Left ventricle myocardium superior (tissue), 1 donor: Measurements from ENCODE around the gene CCDC92. TPM values are rescaled to one million over a fixed set of nuclear protein-coding genes. Genes with fewer than 3 reads are reported as not detected.
"Not testable (repeated sequence)": the region's sequence is repeated elsewhere in the genome, so short reads cannot be mapped to it uniquely, and the experiment has no call there.

Experiments
- ATAC-seq: fragments of 200-7000 bp; cut with Tn5 transposase; one replicate; pipeline ENCODE4 v1.9.1; 2020; ENCODE audit warnings: mild to moderate bottlenecking, moderate library complexity
- DNase-seq: peaks from one replicate; pipeline ENCODE4 v3.0.0-alpha.2; 2020
- intact Hi-C: fragments of 100-400 bp; cut with micrococcal nuclease; formaldehyde crosslinking; loops from one replicate; pipeline ENCODE4 v1.11.0; 2022
- total RNA-seq: library from RNA; stranded (reverse); fragmentation: NEBNext Ultra II Directional; extraction: Animal tissue kit (Norgen Biotek cat#: 25700); gene quantifications from one replicate; pipeline ENCODE4 v1.2.1, GENCODE V29; 2021
- donor health status: DM: no; HTN: yes; CAD: no; lungs with severe emphysema.

CCDC92 gene
- total RNA-seq, 1 donor from 2014 or later, result 54.0 TPM

DNA sequence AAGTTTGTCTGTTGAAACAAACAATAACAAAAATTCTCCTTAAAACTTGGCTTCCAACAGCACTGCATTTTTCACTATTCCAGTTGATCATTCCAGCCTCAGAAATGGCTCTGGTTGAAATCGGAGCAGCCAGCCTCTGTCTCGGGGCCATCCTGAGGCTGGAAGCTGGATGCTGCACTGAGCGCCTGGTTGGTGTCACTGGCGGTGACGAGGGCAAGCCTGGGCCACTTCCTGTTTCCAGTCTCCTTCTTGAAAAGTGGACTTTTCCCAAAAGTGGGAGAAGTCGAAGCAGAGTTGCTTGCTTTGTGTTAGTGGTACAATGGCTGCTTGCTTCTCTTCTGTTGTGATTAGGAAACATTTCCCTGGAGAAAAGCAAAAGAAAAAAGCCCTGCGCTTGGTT lies 48.7 kb downstream of the CCDC92 start:
- DNase-seq (no peak), ATAC-seq (no peak)
- intact Hi-C loops, result no loop called here

DNA sequence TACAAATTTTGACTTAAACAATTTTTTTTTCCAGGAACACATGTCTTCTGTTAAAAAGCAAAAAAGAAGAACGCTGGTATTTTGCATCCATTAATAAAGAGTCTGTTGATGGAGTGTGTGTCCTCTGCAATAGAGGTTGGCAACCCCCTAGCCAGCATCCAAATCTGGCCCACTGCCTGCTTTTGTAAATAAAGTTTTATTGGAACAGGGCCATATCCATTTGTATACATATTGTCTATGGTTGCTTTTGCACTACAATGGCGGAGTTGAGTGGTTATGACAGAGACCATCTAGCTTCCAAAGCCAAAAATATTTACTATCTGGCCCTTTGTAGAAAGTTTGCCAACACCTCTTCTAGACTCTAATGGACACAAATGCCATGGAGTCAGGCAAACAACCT lies 49.6 kb downstream of the CCDC92 start:
- intact Hi-C loops, result no loop called here
- DNase-seq (no peak), ATAC-seq (no peak)

DNA sequence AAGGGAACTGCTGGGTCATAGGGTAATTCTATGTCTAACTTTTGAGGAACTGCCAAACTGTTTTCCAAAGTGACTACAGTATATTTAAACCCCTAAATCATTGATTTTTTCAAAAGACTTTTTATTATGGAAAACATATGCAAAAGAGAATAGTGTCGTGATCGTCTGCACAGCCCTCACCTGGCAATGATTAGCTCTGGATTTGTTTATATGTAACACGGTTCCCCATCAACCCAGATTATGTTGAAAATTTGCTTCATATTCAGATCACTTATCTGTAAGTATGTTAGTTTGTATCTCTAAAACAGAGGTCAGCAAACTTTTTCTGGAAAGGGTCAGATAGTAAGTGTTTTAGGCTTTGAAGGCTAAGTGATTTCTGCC lies 52.7 kb downstream of the CCDC92 start:
- DNase-seq (no peak), ATAC-seq (no peak)
- intact Hi-C loops, result no loop called here

DNA sequence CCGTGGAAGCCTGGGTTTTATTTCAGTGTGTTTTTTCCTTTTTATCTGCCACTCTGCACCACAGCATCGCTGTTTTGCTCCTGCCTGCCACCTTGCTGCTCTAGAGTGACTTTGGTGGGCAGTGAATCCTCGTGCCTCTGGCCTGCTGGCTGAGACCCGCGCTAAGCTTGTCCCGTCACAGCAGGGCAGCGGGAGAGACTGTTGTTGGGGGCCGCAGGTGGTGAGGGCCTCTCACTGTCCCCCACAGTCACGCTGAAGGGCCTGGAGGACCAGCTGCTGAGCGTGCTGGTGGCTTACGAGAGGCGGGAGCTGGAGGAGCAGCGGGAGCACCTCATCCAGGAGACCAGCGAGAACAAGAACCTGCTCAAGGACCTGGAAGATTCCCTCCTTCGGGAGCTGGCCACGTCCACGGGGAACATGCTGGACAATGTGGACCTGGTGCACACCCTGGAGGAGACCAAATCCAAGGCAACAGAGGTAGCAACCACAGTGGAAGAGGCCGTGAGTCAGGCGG lies 55.2 kb downstream of the CCDC92 start:
- ATAC-seq, result no peak
- DNase-seq, result no peak
- intact Hi-C loops, result no loop called here

DNA sequence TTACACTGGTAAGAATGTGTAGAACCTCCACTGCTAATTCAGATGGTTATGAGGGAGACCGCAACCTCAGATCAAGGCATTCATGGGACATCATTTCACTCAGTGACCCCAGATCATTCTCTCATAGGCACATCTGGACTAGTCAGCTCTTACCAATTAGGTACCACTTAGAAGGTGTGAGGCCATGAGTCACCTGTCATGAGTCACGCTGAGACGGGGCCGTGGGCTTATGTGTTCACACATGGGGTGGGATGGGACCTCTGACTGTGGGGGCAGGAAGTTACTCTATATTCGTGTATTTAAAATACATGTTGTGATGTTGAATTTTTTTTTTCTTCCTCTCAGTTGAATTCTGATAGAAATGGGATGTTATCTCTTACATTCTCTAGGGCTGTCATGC lies 55.9 kb downstream of the CCDC92 start:
- intact Hi-C loops, result no loop called here
- DNase-seq, result no peak
- no peak for ATAC-seq

DNA sequence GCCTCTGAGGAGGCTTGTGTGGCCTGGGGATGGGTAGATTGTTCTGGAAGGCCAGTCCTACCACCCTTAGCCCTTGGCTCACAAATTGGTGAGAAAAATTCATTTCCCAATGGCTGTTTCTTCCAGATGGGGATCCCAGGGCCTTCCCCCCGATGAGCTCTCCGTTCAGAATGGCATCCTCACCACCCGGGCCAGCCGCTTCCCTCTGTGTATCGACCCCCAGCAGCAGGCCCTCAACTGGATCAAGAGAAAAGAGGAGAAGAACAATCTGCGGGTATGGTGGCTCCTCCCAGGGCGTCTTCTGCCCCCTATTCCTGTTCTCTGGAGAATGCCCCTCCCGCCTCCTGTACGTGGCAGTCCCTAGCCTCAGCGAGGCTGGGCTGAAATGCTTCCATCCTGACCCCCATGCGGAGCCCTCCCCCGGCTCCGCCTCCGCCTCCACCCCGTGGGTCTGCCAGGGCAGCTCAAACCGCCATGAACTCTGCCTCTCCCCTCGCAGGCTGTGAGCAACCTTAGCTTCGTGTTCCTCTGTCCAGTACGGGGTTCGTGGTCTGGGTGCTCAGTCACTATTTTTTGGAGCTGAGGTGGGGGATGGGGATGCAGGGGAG lies 57.8 kb downstream of the CCDC92 start:
- DNase-seq (no peak), ATAC-seq (no peak)
- intact Hi-C loops, result no loop called here

DNA sequence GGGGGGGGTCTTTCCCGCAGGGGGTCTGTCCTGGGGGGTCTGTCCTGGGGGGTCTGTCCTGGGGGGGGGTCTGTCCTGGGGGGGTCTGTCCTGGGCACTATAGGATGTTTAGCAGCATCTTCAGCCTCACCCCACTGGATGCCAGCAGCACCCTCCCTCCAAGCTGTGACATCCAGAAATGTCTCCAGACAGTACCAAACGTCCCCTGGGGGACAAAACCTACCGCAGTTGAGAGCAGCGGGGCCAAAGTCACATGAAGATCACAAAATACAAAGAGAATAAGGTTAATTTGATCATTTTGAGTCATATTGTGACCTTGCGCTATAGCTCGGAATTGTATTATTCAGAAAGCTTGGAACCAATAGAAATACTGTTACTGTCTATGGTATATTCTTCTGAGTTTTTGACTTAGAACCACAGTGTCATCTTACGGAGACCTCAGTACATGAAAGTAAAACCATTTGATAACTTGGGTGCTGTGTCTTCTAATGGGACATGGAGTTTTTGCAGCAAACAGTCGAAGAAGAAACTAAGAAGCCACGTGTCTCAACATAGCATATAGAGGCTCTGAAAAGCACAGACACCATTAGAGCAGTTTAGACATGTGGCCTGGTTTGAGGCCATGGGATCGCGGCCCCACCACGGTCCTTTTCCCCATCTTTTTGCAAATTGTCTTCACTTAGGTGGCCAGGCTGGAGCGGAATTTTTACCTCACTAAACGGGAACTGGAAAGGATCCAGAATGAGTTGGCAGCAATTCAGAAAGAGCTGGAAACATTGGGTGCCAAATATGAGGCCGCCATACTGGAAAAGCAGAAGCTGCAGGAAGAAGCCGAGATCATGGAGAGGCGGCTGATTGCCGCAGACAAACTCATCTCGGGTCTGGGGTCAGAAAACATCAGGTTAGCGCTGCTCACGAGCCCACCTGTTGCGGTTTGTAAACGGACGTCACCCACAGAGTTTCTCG lies 59.9 kb downstream of the CCDC92 start:
- DNase-seq (no peak), ATAC-seq (no peak)
- intact Hi-C loops, result no loop called here

DNA sequence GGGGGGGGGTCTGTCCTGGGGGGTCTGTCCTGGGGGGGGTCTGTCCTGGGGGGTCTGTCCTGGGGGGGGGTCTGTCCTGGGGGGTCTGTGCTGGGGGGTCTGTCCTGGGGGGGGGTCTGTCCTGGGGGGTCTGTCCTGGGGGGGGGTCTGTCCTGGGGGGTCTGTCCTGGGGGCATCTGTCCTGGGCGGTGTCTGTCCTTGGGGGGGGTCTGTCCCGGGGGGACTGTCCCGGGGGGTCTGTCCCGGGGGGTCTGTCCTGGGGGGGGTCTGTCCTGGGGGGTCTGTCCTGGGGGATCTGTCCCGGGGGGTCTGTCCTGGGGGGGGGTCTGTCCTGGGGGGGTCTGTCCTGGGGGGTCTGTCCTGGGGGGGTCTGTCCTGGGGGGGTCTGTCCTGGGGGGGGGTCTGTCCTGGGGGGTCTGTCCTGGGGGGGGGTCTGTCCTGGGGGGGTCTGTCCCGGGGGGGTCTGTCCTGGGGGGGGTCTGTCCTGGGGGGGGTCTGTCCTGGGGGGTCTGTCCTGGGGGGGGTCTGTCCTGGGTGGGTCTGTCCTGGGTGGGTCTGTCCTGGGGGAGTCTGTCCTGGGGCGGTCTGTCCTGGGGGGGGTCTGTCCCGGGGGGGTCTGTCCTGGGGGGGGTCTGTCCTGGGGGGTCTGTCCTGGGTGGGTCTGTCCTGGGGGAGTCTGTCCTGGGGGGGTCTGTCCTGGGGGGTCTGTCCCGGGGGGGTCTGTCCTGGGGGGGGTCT lies 60.8 kb downstream of the CCDC92 start:
- ATAC-seq, intact Hi-C loops, DNase-seq: not testable (repeated sequence)

DNA sequence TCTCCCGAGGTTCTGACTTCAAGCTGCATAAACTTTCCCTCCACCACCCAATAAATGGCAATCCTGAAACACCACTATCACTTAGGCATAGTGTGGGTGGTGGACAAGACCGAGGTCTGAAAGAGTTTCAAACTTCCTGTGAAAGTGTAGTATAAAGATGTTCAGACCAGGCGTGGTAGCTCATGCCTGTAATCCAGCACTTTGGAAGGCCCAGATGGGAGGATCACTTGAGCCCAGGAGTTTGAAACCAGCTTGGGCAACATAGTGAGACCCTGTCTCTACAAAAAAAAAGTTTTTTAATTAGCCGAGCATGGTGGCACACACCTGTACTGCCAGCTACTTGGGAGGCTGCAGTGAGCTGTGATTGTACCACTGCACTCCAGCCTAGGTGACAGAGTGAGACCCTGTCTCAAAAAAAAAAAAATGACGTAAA lies 61.9 kb downstream of the CCDC92 start:
- no peak for DNase-seq
- intact Hi-C loops, result no loop called here

DNA sequence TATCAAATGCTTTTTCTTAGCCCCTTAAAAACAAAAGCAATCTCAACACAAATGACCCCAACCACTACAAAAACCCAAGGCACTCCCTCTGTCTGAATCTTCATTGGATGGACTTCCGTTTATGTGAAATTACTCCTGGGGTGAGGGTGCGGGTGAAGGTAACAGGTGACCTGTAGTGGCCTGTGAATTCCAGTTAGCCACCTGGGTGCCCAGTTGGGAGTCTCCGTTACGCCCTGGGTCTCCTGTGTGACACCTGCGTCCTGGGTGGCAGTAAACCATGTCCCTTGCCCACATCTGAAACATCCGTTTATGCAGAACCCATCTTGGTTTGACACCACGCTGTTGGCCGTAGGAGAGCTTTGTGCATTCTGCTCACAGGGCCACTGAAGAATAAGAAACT lies 62.6 kb downstream of the CCDC92 start:
- DNase-seq (no peak), ATAC-seq (no peak)
- intact Hi-C loops, result no loop called here

More for the DNA sequence above, 61.9 kb downstream of the CCDC92 start:
- no peak for ATAC-seq

DNA sequence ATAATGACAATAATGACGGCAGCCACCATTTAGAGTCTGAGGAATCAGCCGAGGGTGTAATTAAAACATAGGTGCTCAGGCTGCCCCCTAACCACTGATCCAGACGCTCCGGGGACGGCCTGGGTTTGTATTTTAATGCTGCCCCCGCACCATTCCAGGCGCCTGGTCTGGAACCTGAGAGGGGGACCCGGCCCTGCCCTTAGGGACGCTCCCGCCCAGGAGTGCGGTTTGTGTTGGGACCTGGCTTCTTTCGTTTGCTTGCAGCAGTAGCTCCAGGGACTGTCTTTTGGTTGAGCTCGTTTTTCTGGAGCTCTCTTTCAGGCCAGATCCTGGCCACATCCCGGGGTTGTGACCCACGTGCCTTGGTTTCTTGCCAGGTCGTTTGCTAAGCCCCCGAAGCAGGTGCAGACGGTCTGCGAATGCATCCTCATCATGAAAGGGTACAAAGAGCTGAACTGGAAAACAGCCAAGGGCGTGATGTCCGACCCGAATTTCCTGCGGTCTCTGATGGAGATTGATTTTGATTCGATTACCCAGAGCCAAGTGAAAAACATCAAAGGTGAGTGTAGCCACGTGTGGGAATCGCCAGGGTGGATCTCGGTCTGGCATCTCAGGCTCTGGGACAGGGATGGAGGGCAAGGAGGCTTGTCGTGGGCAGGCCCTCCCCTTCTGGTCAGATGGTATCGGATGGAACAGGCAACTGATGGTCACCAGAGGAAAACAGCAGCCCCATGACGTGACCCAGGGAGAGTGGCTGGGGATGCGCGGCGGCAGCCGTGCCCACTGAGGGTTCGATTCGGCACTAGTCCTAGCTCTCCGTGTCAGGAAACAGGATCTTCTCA lies 63.5 kb downstream of the CCDC92 start:
- DNase-seq (no peak), ATAC-seq (no peak)
- intact Hi-C loops, result loop anchor here (10.0 kb wide), 1 partner anchor 76 kb away; no protein-coding TSS in a partner anchor

DNA sequence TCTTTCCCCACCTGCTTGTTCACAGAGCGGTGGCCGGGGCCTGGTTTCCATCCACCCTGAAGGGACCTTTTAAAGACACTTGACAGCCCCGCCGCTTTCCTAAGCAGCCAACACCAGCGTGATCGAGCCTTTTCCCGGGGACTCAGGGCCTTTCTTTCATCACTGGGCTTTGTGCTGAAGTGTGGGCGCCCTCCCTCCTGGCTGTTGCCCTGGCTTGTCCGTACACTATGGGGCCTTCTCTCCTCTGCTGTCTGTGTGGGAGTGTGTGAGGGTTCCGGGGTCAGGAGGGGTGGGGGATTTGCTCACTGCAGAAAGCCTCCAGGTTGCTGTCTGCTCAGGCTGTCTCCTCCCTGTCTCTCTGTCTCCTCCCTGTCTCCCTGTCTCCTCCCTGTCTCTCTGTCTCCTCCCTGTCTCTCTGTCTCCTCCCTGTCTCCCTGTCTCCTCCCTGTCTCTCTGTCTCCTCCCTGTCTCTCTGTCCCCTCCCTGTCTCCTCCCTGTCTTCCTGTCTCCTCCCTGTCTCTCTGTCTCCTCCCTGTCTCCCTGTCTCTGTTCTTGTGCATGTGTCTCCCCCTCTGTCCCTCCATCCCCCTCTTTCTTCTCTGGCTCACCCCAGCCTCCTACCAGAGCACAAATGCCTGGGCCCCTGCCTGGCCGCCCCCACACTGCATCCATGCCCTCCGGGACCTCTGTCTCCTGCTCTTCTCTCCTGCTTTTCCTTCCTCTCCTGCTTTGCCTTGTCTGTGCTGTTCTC lies 64.7 kb downstream of the CCDC92 start:
- DNase-seq (no peak), ATAC-seq (peak; percentile 67)
- intact Hi-C loops, result loop anchor here (10.0 kb wide), 1 partner anchor 77 kb away; no protein-coding TSS in a partner anchor

DNA sequence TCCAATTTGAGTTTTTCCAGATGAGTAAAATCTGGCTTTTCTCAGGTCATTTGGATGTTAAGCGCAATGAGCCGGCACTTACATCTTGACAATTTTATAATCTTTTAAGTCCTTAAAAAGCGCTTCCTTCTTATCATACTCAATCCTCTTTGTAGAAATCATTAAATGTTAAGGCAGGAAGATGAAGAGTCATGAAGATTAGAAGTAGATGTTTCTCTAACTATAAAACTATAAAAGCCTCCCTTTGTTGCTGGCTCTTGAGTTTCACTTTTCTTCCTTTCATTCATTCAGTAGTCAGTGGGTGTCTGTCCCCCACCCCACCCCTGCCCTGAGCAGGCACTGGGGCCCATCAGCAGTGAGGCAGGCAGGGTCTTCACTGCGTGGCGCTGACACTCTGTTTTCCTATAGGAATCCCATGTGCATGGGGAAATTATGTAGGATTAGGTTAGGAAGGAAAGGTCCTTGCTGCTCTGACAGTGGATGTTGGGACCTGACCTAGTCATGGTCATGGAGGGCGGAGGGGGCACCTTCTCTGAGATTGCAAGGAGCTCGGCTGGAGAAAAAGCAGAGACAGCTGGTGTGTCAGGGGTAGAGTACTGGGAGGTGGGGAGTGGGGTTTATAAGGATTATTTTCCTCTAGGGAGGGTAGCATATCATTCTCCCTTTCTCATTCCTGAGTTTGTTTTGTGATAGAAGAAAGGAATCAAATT lies 65.8 kb downstream of the CCDC92 start:
- no peak for ATAC-seq
- intact Hi-C loops, result loop anchor here (10.0 kb wide), 1 partner anchor 78 kb away; no protein-coding TSS in a partner anchor
- DNase-seq, result no peak

DNA sequence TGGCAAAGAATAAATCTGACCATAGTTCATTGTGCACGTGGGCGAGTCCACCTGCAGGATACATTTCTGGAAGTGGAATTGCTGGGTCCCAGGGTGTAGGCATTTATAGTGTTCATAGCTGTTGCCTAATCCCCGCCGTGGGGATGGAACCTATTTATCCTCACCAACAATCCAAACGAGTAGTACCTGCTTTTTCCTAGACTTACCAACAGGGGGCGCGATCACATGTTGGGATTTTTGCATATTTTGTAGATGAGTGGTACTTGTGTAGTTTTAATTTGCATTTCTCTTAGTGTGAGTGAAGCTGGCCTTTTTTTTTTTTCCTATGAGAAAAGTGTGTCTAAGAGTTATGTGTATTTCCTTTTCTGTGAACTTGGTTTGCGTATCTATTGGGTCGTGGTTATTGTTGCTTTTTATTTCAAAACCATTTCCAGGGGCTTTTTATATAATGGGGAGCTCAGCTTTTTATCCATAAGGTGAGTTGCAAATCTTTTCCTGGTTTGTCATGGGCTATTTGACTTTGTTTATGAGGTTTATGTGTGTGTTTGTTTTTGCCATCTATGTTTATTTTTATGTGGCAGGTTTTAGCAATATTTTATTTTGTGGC lies 67.2 kb downstream of the CCDC92 start:
- intact Hi-C loops, result loop anchor here (10.0 kb wide), 1 partner anchor 79 kb away; no protein-coding TSS in a partner anchor
- peak; percentile 50 for ATAC-seq
- DNase-seq, result no peak

DNA sequence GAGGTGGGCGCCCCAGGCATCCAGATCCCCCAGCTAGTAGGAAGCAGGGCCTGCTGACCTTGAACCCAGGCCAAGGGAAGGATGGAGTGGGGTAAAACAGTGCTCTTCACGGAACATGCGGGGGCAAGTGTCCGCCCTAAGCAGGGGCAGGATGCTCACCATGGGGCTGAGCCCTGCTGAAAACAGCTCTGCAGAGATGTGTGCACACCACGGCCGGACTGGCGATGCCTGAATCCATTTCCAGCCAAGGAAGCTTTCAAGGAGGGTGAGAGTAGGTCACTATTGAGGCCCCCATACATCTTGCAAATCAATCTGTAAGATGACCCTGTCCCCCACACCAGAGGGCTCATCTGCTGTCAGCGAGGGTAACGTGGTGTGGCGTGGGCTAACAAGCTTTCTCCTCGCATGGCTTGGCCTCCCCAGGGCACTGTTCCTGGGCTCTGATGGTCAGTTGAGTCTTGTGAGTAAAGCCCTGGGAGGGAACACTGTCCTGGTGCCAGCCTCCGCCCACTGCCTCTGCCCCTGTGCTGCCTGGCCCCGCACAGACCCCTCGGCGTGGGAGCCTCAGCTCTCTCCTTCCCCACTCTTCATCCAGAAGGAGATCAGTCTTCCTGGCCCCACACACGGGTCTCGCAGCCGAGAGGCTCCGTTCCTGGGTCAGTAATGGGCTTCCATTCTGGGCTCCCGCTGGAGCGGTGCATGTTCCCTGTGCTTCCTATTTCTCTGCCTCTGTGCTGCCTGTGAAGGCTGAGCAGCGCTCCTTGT lies 69.1 kb downstream of the CCDC92 start:
- intact Hi-C loops, result loop anchor here (10.0 kb wide), 1 partner anchor 81 kb away; no protein-coding TSS in a partner anchor
- ATAC-seq (no peak), DNase-seq (no peak)

DNA sequence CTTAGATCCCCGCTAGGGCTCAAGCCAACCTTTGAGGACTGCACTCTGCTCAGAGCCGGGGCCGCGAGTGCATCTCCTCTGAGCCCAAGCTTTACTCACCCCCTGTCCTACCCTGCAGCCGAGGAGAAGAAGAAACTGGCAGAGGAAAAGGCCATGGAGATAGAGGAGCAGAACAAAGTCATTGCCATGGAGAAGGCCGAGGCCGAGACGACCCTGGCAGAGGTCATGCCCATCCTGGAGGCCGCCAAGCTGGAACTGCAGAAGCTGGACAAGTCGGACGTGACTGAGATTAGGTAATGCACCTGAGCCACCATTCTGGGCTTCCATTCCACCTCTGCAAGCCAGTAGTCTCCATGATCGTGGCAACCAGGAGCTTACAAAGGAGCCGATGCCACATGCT lies 69.8 kb downstream of the CCDC92 start:
- no peak for ATAC-seq
- intact Hi-C loops, result loop anchor here (10.0 kb wide), 1 partner anchor 82 kb away; no protein-coding TSS in a partner anchor
- DNase-seq, result no peak
